Loucy (cell line): Measurements from ENCODE around the gene SULT2B1.

Source experiments
- H2AFZ ChIP-seq: fragments of 200-600 bp; sonication (generic); 2 replicates; pipeline ENCODE4 v1.6.0; 2016; ENCODE audit warnings: antibody characterized with exemption, mild to moderate bottlenecking, low read length, moderate library complexity
- H3F3A ChIP-seq: fragments of 200-600 bp; 2 replicates; pipeline ENCODE4 v1.6.0; 2016; ENCODE audit warnings: antibody characterized with exemption, low read depth, mild to moderate bottlenecking
- H3K27me3 ChIP-seq: fragments of 200-600 bp; sonication (generic); 2 replicates; pipeline ENCODE4 v1.6.1; 2014; ENCODE audit warnings: low read length, mild to moderate bottlenecking; ENCODE audit not compliant: insufficient read depth, poor library complexity, severe bottlenecking
- H3K36me3 ChIP-seq: fragments of 200-600 bp; sonication (generic); 2 replicates; pipeline ENCODE4 v1.6.1; 2016; ENCODE audit warnings: low read length; ENCODE audit not compliant: insufficient read depth
- H3K4me1 ChIP-seq: fragments of 200-600 bp; sonication (generic); 2 replicates; pipeline ENCODE4 v1.5.1; 2014; ENCODE audit warnings: low read length, mild to moderate bottlenecking; ENCODE audit not compliant: insufficient read depth, poor library complexity, severe bottlenecking
- H3K4me2 ChIP-seq: fragments of 200-600 bp; sonication (generic); 2 replicates; pipeline ENCODE4 v1.6.0; 2014; ENCODE audit warnings: antibody characterized with exemption, low read length, low read depth, mild to moderate bottlenecking; ENCODE audit not compliant: poor library complexity, severe bottlenecking
- H3K4me3 ChIP-seq: fragments of 200-600 bp; sonication (generic); 2 replicates; pipeline ENCODE4 v1.5.1; 2014; ENCODE audit warnings: low read length, mild to moderate bottlenecking, mixed read lengths; ENCODE audit not compliant: poor library complexity, severe bottlenecking
- H3K79me2 ChIP-seq: fragments of 200-600 bp; sonication (generic); 2 replicates; pipeline ENCODE4 v1.6.1; 2014; ENCODE audit warnings: low read length; ENCODE audit not compliant: insufficient read depth
- H3K9ac ChIP-seq: fragments of 200-600 bp; sonication (generic); 2 replicates; pipeline ENCODE4 v1.6.0; 2014; ENCODE audit warnings: mild to moderate bottlenecking, low read depth, low read length, moderate library complexity; ENCODE audit not compliant: poor library complexity, severe bottlenecking
- H3K9me2 ChIP-seq: fragments of 200-600 bp; sonication (generic); replicated peaks from 2 replicates; pipeline ENCODE4 v1.6.1; 2016; ENCODE audit warnings: low read depth, low read length, mixed read lengths
- H3K9me3 ChIP-seq: fragments of 200-600 bp; sonication (generic); 2 replicates; pipeline ENCODE4 v1.6.1; 2014; ENCODE audit warnings: mild to moderate bottlenecking, antibody characterized with exemption, low read length, low read depth; ENCODE audit not compliant: insufficient read depth
- H4K20me1 ChIP-seq: fragments of 200-600 bp; sonication (generic); 2 replicates; pipeline ENCODE4 v1.6.0; 2014; ENCODE audit warnings: antibody characterized with exemption, low read length, mild to moderate bottlenecking; ENCODE audit not compliant: insufficient read depth, poor library complexity, severe bottlenecking
- CTCF ChIP-seq: fragments of 200-600 bp; sonication (generic); conservative IDR thresholded peaks from 2 replicates; pipeline ENCODE4 v1.5.1; 2014; ENCODE audit warnings: mild to moderate bottlenecking, antibody characterized with exemption, low read length
- EZH2phosphoT487 ChIP-seq: fragments of 200-600 bp; IDR thresholded peaks from 2 replicates; pipeline ENCODE4 v1.6.1; 2018; ENCODE audit warnings: antibody characterized with exemption, mild to moderate bottlenecking, moderate library complexity, borderline replicate concordance

Gene SULT2B1

GRCh38 chr19:48509467-48510194 is 42.3 kb upstream of the SULT2B1 start:
- Histone ChIP-seq H4K20me1 (no peaks in the 10 kb centered on the region), H2AFZ (no peak overlapping the region), H3K9me2 (no peaks in the 10 kb centered on the region), H3F3A (no peaks in the 10 kb centered on the region), H3K9ac (no peak overlapping the region), H3K4me3 (no peak overlapping the region), H3K27me3 (no peaks in the 10 kb centered on the region), H3K79me2 (no peaks in the 10 kb centered on the region), H3K36me3 (no peaks in the 10 kb centered on the region), H3K4me1 (no peaks in the 10 kb centered on the region), H3K9me3 (no peaks in the 10 kb centered on the region), H3K4me2 (no peak overlapping the region)
- TF ChIP-seq CTCF (no peak), EZH2phosphoT487 (no peak)

- Histone ChIP-seq H3K4me1 (no peaks in the 10 kb centered on the region), H3K36me3 (no peaks in the 10 kb centered on the region), H4K20me1 (no peaks in the 10 kb centered on the region), H3K79me2 (no peaks in the 10 kb centered on the region), H3F3A (no peaks in the 10 kb centered on the region), H3K9me2 (no peaks in the 10 kb centered on the region), H3K9me3 (no peaks in the 10 kb centered on the region), H3K9ac (no peak overlapping the region), H2AFZ (peak overlapping the region; percentile 60; the same call in 1 of the 2 replicates), H3K4me3 (peak overlapping the region; percentile 60), H3K4me2 (peak overlapping the region; percentile 60), H3K27me3 (no peaks in the 10 kb centered on the region)
- TF ChIP-seq CTCF (no peak), EZH2phosphoT487 (no peak)
Observed at GRCh38 chr19:48510421-48511268, 41.3 kb upstream of the SULT2B1 start.

- Histone ChIP-seq H2AFZ (no peak overlapping the region), H3K9ac (no peak overlapping the region), H4K20me1 (no peaks in the 10 kb centered on the region)
Observed at GRCh38 chr19:48511321-48511731, 40.6 kb upstream of the SULT2B1 start.

More at GRCh38 chr19:48511321-48511731, 40.6 kb upstream of the SULT2B1 start:
- Histone ChIP-seq H3F3A (no peaks in the 10 kb centered on the region), H3K9me3 (no peaks in the 10 kb centered on the region), H3K79me2 (no peaks in the 10 kb centered on the region), H3K36me3 (no peaks in the 10 kb centered on the region), H3K27me3 (no peaks in the 10 kb centered on the region), H3K4me2 (peak overlapping the region; percentile 60), H3K4me3 (peak overlapping the region; percentile 60), H3K9me2 (no peaks in the 10 kb centered on the region), H3K4me1 (no peaks in the 10 kb centered on the region)
- TF ChIP-seq CTCF (no peak), EZH2phosphoT487 (no peak)
